Measurements from ENCODE around the gene C6orf62. TPM values are rescaled to one million over a fixed set of nuclear protein-coding genes. Genes with fewer than 3 reads are reported as not detected.

Gene C6orf62
- total and polyA plus RNA-seq, 2 donors from 2014 or later = 55.8 to 114 TPM

DNA sequence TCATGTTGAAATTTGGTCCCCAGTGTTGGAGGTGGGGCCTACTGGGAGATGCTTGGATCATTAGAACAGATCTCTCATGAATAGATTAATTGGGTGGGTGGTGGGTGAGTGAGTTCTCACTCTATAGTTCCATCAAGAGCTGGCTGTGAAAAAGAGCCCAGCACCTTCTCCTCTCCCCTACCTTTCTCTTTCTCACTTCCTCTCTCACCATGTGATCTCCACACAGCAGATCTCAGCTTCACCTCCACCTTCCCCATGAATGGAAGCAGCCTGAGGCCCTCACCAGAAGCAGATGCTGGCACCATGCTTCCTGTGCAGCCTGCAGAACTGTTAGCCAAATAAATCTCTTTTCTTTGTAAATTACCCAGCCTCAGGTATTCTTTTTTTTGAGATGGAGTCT is 42.9 kb upstream of the C6orf62 start:
- H3K9me3 ChIP-seq (ENCODE audit: control insufficient read depth in 2 of 3, insufficient read depth in 1 of 3, low read length in 3 of 3) = no peaks in the 10 kb centered on the region
- no peaks in the 10 kb centered on the region for H3K36me3 ChIP-seq (ENCODE audit: control insufficient read depth in 2 of 3, insufficient read depth in 3 of 3, low read length in 3 of 3)
- FAIRE-seq (no peak), DNase-seq (no peak)
- H3K4me1 ChIP-seq (ENCODE audit: control insufficient read depth in 2 of 3, insufficient read depth in 2 of 3, low read depth in 1 of 3, low read length in 3 of 3) = no peaks in the 10 kb centered on the region
- H3K27ac ChIP-seq (ENCODE audit: low read depth in 2 of 2, low read length in 2 of 2) = no peak overlapping the region
- H3K9ac ChIP-seq (ENCODE audit: low read length in 3 of 3) = no peak overlapping the region
- H3K4me3 ChIP-seq (ENCODE audit: low read length in 3 of 3) = no peak overlapping the region
- TF ChIP-seq, protein P1, sequence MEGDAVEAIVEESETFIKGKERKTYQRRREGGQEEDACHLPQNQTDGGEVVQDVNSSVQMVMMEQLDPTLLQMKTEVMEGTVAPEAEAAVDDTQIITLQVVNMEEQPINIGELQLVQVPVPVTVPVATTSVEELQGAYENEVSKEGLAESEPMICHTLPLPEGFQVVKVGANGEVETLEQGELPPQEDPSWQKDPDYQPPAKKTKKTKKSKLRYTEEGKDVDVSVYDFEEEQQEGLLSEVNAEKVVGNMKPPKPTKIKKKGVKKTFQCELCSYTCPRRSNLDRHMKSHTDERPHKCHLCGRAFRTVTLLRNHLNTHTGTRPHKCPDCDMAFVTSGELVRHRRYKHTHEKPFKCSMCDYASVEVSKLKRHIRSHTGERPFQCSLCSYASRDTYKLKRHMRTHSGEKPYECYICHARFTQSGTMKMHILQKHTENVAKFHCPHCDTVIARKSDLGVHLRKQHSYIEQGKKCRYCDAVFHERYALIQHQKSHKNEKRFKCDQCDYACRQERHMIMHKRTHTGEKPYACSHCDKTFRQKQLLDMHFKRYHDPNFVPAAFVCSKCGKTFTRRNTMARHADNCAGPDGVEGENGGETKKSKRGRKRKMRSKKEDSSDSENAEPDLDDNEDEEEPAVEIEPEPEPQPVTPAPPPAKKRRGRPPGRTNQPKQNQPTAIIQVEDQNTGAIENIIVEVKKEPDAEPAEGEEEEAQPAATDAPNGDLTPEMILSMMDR (IDR thresholded peaks at IDR 0.05; ENCODE audit: borderline replicate concordance, extremely low read depth, insufficient read depth) = no peak
- H3K27me3 ChIP-seq (ENCODE audit: control insufficient read depth, insufficient read depth, low read length) = no peaks in the 10 kb centered on the region
- intact Hi-C loops (cut with DNase I) = loop anchor here (10.0 kb wide), 1 partner anchor 177 kb away; no protein-coding TSS in a partner anchor

DNA sequence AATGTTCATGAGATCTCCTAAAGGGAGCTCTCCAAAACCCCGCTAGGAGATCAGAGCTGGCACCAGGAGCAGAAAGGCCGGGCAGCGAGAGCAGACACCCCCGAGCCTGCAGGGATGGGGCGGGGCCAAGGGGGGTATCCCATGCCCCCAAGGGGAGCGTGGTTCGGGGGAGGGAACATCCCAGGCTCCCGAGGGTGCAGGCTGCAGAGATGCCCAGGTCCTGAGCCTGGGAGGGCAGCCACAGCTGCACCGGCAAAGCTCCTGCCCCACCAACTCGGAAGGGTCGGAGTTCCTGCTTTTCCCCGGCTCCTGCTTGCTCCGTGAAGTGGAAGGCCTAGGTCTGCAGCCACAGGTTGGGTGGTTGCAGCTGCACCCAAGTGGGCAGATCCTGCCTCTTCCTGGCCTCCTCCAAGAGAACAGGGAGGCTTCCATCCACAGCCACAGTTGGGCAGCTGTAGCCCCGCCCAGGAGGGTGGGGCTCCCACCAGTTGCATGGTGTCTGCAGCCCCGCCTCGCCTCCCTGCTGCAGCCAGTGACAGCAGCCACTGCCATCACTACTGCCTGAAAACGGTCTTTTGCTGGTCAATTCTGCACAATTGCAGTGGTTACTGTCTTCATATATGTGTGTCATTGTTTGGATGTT is 42.4 kb upstream of the C6orf62 start:
- Histone ChIP-seq H3K9ac (ENCODE audit: low read length in 3 of 3) (no peak overlapping the region), H3K4me1 (ENCODE audit: control insufficient read depth in 2 of 3, insufficient read depth in 2 of 3, low read depth in 1 of 3, low read length in 3 of 3) (no peaks in the 10 kb centered on the region), H3K27me3 (ENCODE audit: control insufficient read depth, insufficient read depth, low read length) (no peaks in the 10 kb centered on the region), H3K36me3 (ENCODE audit: control insufficient read depth in 2 of 3, insufficient read depth in 3 of 3, low read length in 3 of 3) (no peaks in the 10 kb centered on the region), H3K27ac (ENCODE audit: low read depth in 2 of 2, low read length in 2 of 2) (no peak overlapping the region), H3K4me3 (ENCODE audit: low read length in 3 of 3) (no peak overlapping the region), H3K9me3 (ENCODE audit: control insufficient read depth in 2 of 3, insufficient read depth in 1 of 3, low read length in 3 of 3) (no peaks in the 10 kb centered on the region)
- DNase-seq (peak in 1 of 5 donors; percentile 64), FAIRE-seq (no peak)
- TF ChIP-seq, protein P1 (IDR thresholded peaks at IDR 0.05; ENCODE audit: borderline replicate concordance, extremely low read depth, insufficient read depth) = no peak
- intact Hi-C loops (cut with DNase I) = loop anchor here (10.0 kb wide), 1 partner anchor 177 kb away; no protein-coding TSS in a partner anchor

DNA sequence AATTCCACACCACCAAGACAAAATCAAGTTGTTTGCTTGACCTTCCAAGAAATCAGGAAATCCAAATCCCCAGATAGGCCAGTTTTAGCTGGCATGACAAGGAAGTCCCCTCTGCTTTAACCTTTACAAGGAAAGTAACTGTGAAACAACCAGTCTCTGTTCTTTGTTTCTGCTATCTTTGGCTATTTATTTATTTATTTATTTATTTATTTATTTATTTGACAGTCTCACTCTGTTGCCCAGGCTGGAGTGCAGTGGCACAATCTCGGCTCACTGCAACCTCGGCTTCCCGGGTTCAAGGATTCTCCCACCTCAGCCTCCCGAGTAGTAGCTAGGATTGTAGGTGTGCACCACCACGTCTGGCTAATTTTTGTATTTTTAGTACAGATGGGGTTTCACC is 41.3 kb upstream of the C6orf62 start:
- DNase-seq = no peak
- no peak overlapping the region for H3K9ac ChIP-seq (ENCODE audit: low read length in 3 of 3)
- TF ChIP-seq, protein P1 (IDR thresholded peaks at IDR 0.05; ENCODE audit: borderline replicate concordance, extremely low read depth, insufficient read depth) = no peak

More for the DNA sequence above, 41.3 kb upstream of the C6orf62 start:
- H3K4me1 ChIP-seq (ENCODE audit: control insufficient read depth in 2 of 3, insufficient read depth in 2 of 3, low read depth in 1 of 3, low read length in 3 of 3) = no peaks in the 10 kb centered on the region
- H3K4me3 ChIP-seq (ENCODE audit: low read length in 3 of 3) = no peak overlapping the region
- H3K27me3 ChIP-seq (ENCODE audit: control insufficient read depth, insufficient read depth, low read length) = no peaks in the 10 kb centered on the region
- intact Hi-C loops (cut with DNase I) = loop anchor here (10.0 kb wide), 1 partner anchor 175 kb away; no protein-coding TSS in a partner anchor
- no peak for FAIRE-seq
- no peaks in the 10 kb centered on the region for H3K9me3 ChIP-seq (ENCODE audit: control insufficient read depth in 2 of 3, insufficient read depth in 1 of 3, low read length in 3 of 3)
- no peak overlapping the region for H3K27ac ChIP-seq (ENCODE audit: low read depth in 2 of 2, low read length in 2 of 2)
- H3K36me3 ChIP-seq (ENCODE audit: control insufficient read depth in 2 of 3, insufficient read depth in 3 of 3, low read length in 3 of 3) = no peaks in the 10 kb centered on the region

Measured in kidney (tissue), 14 donors.